PC-3 (cell line): ENCODE data around the gene VPS52. TPM values are rescaled to one million over a fixed set of nuclear protein-coding genes. Genes with fewer than 3 reads are reported as not detected.

Experiments used
- ATAC-seq: fragments of 200-7000 bp; cut with Tn5 transposase; 2 replicates; pipeline ENCODE4 v1.9.1; 2020; ENCODE audit warnings: mild to moderate bottlenecking, moderate library complexity
- BruUV-seq: library from RNA; stranded (reverse); fragments of 400-500 nt; replicated peaks from 2 replicates; lab custom pipeline; 2021; lab: Mats Ljungman, UMichigan
- CTCF ChIA-PET: fragments of 300-600 bp; sonication (Branson Sonifier 250); formaldehyde crosslinking; loops from one replicate; lab custom pipeline; 2022; ENCODE audit warnings: antibody characterized with exemption; lab: Charles Lee
- POLR2A ChIA-PET: fragments of 300-600 bp; sonication (Branson Sonifier 250); formaldehyde crosslinking; loops from one replicate; lab custom pipeline; 2022; ENCODE audit warnings: antibody characterized with exemption; ENCODE audit not compliant: unreplicated experiment; lab: Charles Lee
- DNase-seq: peaks from one replicate; pipeline ENCODE4 v3.0.0-alpha.2; 2015
- H2AFZ ChIP-seq: fragments of 300-600 bp; sonication (generic); 2 replicates; pipeline ENCODE4 v1.6.0; 2016; ENCODE audit warnings: antibody characterized with exemption, low read length
- H3F3A ChIP-seq: fragments of 300-600 bp; sonication (generic); one replicate; pipeline ENCODE4 v1.6.0; 2017; ENCODE audit warnings: antibody characterized with exemption, low read length, control low read depth, mild to moderate bottlenecking; ENCODE audit not compliant: unreplicated experiment
- H3K27ac ChIP-seq: fragments of 300-600 bp; sonication (generic); 2 replicates; pipeline ENCODE4 v1.5.1; 2016; ENCODE audit warnings: mild to moderate bottlenecking, low read length
- H3K27me3 ChIP-seq: fragments of 300-600 bp; sonication (generic); 2 replicates; pipeline ENCODE4 v1.6.1; 2016; ENCODE audit warnings: low read length, mixed read lengths
- H3K36me3 ChIP-seq: fragments of 300-600 bp; sonication (generic); 2 replicates; pipeline ENCODE4 v1.6.1; 2016; ENCODE audit warnings: low read depth, mixed run types, low read length, mixed read lengths
- H3K4me1 ChIP-seq: fragments of 300-600 bp; sonication (generic); 2 replicates; pipeline ENCODE4 v1.5.1; 2016; ENCODE audit warnings: low read length; ENCODE audit not compliant: insufficient read depth
- H3K4me2 ChIP-seq: fragments of 300-600 bp; sonication (generic); 2 replicates; pipeline ENCODE4 v1.6.0; 2016; ENCODE audit warnings: low read length
- H3K4me3 ChIP-seq: fragments of 300-600 bp; sonication (generic); 2 replicates; pipeline ENCODE4 v1.5.1; 2016; ENCODE audit warnings: mild to moderate bottlenecking, low read length, mixed read lengths
- H3K79me2 ChIP-seq: fragments of 300-600 bp; sonication (generic); 2 replicates; pipeline ENCODE4 v1.6.1; 2017; ENCODE audit warnings: low read length, mixed read lengths
- H3K9ac ChIP-seq: fragments of 300-600 bp; sonication (generic); 2 replicates; pipeline ENCODE4 v1.6.0; 2016; ENCODE audit warnings: mild to moderate bottlenecking, low read length
- H3K9me2 ChIP-seq: fragments of 300-600 bp; sonication (generic); replicated peaks from 2 replicates; pipeline ENCODE4 v1.6.1; 2016; ENCODE audit warnings: mixed run types, low read length, mixed read lengths
- H3K9me3 ChIP-seq: fragments of 300-600 bp; sonication (generic); 2 replicates; pipeline ENCODE4 v1.6.1; 2016; ENCODE audit warnings: low read length, mixed read lengths
- H4K20me1 ChIP-seq: fragments of 300-600 bp; sonication (generic); 2 replicates; pipeline ENCODE4 v1.6.1; 2016; ENCODE audit warnings: low read length, mixed read lengths
- EZH2 ChIP-seq: fragments of 300-600 bp; sonication (generic); IDR thresholded peaks from one replicate; pipeline ENCODE4 v1.6.1; 2017; ENCODE audit warnings: antibody characterized with exemption, mild to moderate bottlenecking, low read length; ENCODE audit not compliant: unreplicated experiment
- EZH2phosphoT487 ChIP-seq: fragments of 300-600 bp; sonication (generic); IDR thresholded peaks from 2 replicates; pipeline ENCODE4 v1.6.1; 2018; ENCODE audit warnings: mild to moderate bottlenecking, antibody characterized with exemption, low read length, borderline replicate concordance
- intact Hi-C: fragments of 100-400 bp; cut with micrococcal nuclease; formaldehyde crosslinking; loops from 2 replicates; pipeline ENCODE4 v1.9.0; 2023
- total RNA-seq: library from RNA; depleted of rRNA; stranded (reverse); fragments of >200 nt; gene quantifications from 2 replicates; pipeline ENCODE4 v1.2.3, GENCODE V29; 2014
- TF ChIP-seq, protein P1 (sequence below): fragments of 300-600 bp; sonication (generic); conservative IDR thresholded peaks from 2 replicates; pipeline ENCODE4 v1.5.1; 2017; ENCODE audit warnings: antibody characterized with exemption, low read depth, mild to moderate bottlenecking, low read length

Gene VPS52
- total RNA-seq, 1 experiment from 2014 or later = 33.7 TPM

DNA sequence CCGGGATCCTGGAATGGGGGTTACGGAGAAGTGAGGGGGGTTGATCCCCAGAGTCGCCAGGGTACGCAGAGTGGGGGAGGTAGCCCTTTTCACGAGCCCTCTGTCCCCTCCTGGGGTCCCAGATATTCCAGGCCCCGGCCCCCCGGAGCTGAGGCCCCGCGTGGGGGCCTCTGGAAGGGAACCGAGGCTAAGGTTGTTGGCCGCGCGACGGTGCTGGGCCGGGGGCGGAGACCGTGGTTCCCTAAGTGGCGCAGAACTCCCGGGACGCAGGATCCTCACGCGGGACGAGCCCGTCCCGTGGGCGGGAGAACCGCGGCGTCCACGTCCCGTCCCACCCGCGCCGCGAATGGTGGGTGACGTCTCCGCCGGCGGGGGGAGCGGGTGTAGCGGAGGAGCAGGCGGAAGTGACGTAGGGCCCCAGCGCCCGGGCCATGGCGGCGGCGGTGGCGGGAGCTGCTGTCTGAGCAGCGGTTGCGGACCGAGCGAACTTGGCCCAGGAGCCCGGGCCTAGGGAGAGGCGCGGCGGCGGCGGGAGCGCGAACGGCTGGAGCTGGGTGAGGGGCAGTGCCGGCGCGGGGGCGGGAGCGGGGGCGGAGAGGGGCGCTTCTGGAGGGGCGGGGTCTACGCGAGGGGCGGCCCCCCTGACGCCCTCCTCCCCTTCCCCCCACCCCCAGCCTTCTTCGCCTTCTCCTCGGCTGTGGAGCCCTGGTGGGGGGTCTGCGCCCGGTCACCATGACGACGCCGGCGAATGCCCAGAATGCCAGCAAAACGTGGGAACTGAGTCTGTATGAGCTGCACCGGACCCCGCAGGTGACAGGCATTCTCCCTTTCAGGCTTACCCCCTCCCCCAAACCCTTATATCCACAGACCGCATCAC is 63.3 kb downstream of the VPS52 start, which contains the start of gene RING1:
Gene RING1 (plus strand): TSS at position 410 of the 877 bp plus-strand sequence. CDS start 323 bp downstream, at position 733.
- Histone ChIP-seq H3K9me3 (no peaks in the 10 kb centered on the region), H3K4me1 (peaks cover 40% of the 10 kb centered on the region), H3K4me3 (peak within 1 kb of the TSS; percentile 84), H3F3A (no peaks in the 10 kb centered on the region), H4K20me1 (no peaks in the 10 kb centered on the region), H3K27me3 (no peaks in the 10 kb centered on the region), H3K9ac (peak within 1 kb of the TSS; percentile 98), H3K79me2 (peaks cover 12% of the 10 kb centered on the region), H3K9me2 (no peaks in the 10 kb centered on the region), H3K36me3 (peaks cover 6% of the 10 kb centered on the region), H3K4me2 (peak within 1 kb of the TSS; percentile 100), H2AFZ (peak within 1 kb of the TSS; percentile 84), H3K27ac (peak within 1 kb of the TSS; percentile 84)
- TF ChIP-seq, protein P1, sequence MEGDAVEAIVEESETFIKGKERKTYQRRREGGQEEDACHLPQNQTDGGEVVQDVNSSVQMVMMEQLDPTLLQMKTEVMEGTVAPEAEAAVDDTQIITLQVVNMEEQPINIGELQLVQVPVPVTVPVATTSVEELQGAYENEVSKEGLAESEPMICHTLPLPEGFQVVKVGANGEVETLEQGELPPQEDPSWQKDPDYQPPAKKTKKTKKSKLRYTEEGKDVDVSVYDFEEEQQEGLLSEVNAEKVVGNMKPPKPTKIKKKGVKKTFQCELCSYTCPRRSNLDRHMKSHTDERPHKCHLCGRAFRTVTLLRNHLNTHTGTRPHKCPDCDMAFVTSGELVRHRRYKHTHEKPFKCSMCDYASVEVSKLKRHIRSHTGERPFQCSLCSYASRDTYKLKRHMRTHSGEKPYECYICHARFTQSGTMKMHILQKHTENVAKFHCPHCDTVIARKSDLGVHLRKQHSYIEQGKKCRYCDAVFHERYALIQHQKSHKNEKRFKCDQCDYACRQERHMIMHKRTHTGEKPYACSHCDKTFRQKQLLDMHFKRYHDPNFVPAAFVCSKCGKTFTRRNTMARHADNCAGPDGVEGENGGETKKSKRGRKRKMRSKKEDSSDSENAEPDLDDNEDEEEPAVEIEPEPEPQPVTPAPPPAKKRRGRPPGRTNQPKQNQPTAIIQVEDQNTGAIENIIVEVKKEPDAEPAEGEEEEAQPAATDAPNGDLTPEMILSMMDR = no peak
- TF ChIP-seq EZH2phosphoT487 = no peak
- TF ChIP-seq EZH2 = no peak
- DNase-seq (peak; percentile 62), ATAC-seq (peak; percentile 32)
- no TSS peak for BruUV-seq
- CTCF ChIA-PET = interaction anchor here (0.6 kb wide), 1 partner anchor 47 kb away, joined by 3 read pairs; no protein-coding TSS in a partner anchor
- intact Hi-C loops = loop anchor here (10.0 kb wide), 2 partner anchors 66 to 206 kb away; partner anchors contain the start of genes B3GALT4, CUTA, PHF1 and RPS18
- POLR2A ChIA-PET = interaction anchor here (0.6 to 0.9 kb wide), 2 partner anchors 187 to 237 kb away, joined by 3 to 5 read pairs; no protein-coding TSS in a partner anchor

DNA sequence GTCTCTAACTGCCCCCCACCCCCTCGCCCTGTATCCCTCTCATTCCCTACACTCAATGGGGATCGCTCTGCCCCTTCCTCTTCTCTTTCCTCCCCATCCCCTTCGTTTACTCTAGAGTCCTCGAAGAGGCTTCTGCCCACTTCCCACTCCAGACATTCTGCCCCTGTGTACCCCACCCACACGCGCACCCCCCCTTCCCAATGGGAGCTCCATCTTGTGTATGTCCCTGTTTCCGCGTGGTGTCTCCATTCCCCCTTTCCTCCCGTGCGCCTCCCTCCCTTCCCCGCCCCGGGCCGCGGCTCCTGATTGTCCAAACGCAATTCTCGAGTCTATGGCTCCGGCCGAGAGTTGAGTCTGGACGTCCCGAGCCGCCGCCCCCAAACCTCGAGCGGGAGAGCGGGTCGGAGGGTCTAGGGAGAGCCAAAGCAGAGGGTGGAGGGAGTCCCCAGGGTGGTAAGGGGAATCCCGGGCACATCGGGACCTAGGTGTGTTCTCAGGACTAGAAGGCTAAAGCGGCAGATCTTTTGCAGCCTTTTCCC is 64.1 kb downstream of the VPS52 start:
- Histone ChIP-seq H4K20me1 (no peaks in the 10 kb centered on the region), H3K9me3 (no peaks in the 10 kb centered on the region), H3K4me3 (peak overlapping the region; percentile 84), H3K9ac (peak overlapping the region; percentile 98), H3K27ac (peak overlapping the region; percentile 84), H3K36me3 (peaks cover 13% of the 10 kb centered on the region), H3K4me1 (peaks cover 43% of the 10 kb centered on the region), H3K79me2 (peaks cover 20% of the 10 kb centered on the region), H3F3A (no peaks in the 10 kb centered on the region), H3K9me2 (no peaks in the 10 kb centered on the region), H3K4me2 (peak overlapping the region; percentile 100), H2AFZ (peak overlapping the region; percentile 84), H3K27me3 (no peaks in the 10 kb centered on the region)
- ATAC-seq (peak; percentile 10), DNase-seq (peak; percentile 38)
- TSS peak; percentile 99 for BruUV-seq
- POLR2A ChIA-PET = no interaction called here
- TF ChIP-seq, protein P1 = no peak
- no peak for TF ChIP-seq EZH2phosphoT487
- TF ChIP-seq EZH2 = no peak
- CTCF ChIA-PET = interaction anchor here (0.6 kb wide), 1 partner anchor 48 kb away, joined by 3 read pairs; no protein-coding TSS in a partner anchor
- intact Hi-C loops = loop anchor here (2.0 to 10.0 kb wide), 3 partner anchors 41 to 207 kb away; partner anchors contain the start of genes B3GALT4, CUTA, PHF1 and RPS18
